Sigmoid colon (tissue), 4 donors: ENCODE data around the gene ISL1.

ENCODE experiments used
- EP300 ChIP-seq, 4 donors: sonication (generic); formaldehyde crosslinking; IDR thresholded peaks; one replicate each; pipeline ENCODE4 v1.6.1; 2017; ENCODE audit warnings: antibody characterized with exemption in 4 of 4
- POLR2A ChIP-seq, 2 donors: fragments of 450-650 bp; IDR thresholded peaks; one replicate each; pipeline ENCODE4 v1.6.1; 2016; ENCODE audit warnings: antibody characterized with exemption in 2 of 2, mild to moderate bottlenecking in 2 of 2, moderate library complexity in 2 of 2
- POLR2AphosphoS5 ChIP-seq, 4 donors: sonication (generic); formaldehyde crosslinking; IDR thresholded peaks; one replicate each; pipeline ENCODE4 v1.6.1; 2017; ENCODE audit warnings: antibody characterized with exemption in 4 of 4
- TF ChIP-seq, protein P1 (sequence below), 4 experiments: fragments of 450-650 bp in 3 of 4; fragments of 200-600 bp in 1 of 4; IDR thresholded peaks; one replicate each; pipeline ENCODE4 v1.5.1; 2016 to 2019; ENCODE audit warnings: antibody characterized with exemption in 4 of 4, mild to moderate bottlenecking in 3 of 4, moderate library complexity in 2 of 4

DNA sequence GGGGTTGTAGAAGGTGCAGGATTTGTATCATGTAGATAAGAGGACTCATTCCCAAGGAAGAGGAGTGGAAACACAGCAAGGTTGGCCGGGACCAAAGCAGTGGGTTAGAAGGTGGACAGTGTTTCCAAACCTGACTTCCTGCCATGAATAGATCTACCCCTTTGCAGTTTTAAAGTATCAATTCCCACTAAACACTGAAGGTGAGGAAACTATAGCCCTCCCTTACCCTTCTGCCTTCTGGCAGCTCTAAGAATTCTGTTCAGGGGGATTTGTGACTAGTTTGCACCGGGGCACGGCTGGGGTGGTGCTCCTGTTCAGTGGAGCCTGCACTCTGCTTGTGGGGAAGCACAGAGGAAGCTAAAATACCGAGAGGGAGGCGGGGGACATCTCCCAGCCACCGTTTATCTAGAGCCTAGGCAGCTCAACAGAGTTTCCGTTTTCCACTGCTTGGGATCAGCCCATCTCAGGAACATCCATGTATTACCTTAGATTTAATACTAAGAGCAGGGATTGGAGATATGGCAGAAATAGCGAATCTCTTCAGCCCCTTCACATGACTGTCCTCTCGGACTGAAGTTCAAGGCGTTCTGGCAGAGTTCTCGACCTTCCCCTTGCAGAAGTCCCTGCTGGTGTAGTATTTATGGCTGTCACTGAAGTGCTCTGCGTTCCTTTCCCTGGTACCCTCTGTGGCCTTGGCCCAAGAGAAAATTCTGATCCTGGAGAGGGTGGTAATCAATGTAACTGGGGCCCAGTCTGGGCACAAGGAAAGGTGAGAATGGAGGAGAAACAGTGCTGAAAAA is 5.4 kb downstream of the ISL1 start:
- TF ChIP-seq, protein P1, sequence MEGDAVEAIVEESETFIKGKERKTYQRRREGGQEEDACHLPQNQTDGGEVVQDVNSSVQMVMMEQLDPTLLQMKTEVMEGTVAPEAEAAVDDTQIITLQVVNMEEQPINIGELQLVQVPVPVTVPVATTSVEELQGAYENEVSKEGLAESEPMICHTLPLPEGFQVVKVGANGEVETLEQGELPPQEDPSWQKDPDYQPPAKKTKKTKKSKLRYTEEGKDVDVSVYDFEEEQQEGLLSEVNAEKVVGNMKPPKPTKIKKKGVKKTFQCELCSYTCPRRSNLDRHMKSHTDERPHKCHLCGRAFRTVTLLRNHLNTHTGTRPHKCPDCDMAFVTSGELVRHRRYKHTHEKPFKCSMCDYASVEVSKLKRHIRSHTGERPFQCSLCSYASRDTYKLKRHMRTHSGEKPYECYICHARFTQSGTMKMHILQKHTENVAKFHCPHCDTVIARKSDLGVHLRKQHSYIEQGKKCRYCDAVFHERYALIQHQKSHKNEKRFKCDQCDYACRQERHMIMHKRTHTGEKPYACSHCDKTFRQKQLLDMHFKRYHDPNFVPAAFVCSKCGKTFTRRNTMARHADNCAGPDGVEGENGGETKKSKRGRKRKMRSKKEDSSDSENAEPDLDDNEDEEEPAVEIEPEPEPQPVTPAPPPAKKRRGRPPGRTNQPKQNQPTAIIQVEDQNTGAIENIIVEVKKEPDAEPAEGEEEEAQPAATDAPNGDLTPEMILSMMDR (IDR thresholded peaks at IDR 0.05), result no peak
- TF ChIP-seq POLR2AphosphoS5 (IDR thresholded peaks at IDR 0.05) (no peak), POLR2A (IDR thresholded peaks at IDR 0.05) (no peak), EP300 (IDR thresholded peaks at IDR 0.05) (no peak)
